GM12891 (cell line): ENCODE measurements around the gene ARPP21.

Experiments
- POLR2A ChIP-seq: IDR thresholded peaks from 2 replicates; pipeline ENCODE4 v1.6.1; 2011; ENCODE audit warnings: low read depth, low read length, control low read depth
- POLR2AphosphoS5 ChIP-seq: IDR thresholded peaks from 2 replicates; pipeline ENCODE4 v1.6.1; 2011; ENCODE audit warnings: low read depth, low read length, control low read depth
- POU2F2 ChIP-seq: IDR thresholded peaks from 2 replicates; pipeline ENCODE4 v1.6.1; 2011; ENCODE audit warnings: low read depth, mild to moderate bottlenecking, control low read depth, low read length, moderate library complexity
- SPI1 ChIP-seq: IDR thresholded peaks from 2 replicates; pipeline ENCODE4 v1.6.1; 2011; ENCODE audit warnings: low read depth, low read length, control low read depth
- TAF1 ChIP-seq: IDR thresholded peaks from 2 replicates; pipeline ENCODE4 v1.6.1; 2011; ENCODE audit warnings: low read depth, low read length, control low read depth

DNA sequence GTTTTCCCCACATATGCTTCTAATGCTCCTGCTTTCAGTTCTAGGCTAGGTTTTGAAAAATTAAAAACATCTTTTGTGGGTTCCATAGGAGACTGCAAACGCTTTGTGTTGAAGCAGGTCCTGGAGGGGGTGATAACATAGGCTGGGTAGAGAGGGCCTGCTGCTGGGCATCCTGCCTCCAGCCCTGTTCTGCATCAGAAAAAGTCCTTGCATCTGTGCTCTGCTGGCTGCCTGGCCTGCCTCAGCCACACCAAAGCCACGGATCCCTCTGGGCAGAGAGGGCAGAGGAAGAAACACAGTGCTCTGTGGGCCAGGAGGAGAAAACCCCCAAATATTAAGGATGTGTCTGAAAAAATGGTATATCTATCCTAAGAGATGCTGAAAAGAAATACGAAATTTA, 3.9 kb upstream of the ARPP21 start:
- TF ChIP-seq POLR2AphosphoS5: no peak
- no peak for TF ChIP-seq POLR2A
- TF ChIP-seq SPI1: no peak
- no peak for TF ChIP-seq TAF1
- no peak for TF ChIP-seq POU2F2
